ENCODE results near the gene TRIM8.

DNA sequence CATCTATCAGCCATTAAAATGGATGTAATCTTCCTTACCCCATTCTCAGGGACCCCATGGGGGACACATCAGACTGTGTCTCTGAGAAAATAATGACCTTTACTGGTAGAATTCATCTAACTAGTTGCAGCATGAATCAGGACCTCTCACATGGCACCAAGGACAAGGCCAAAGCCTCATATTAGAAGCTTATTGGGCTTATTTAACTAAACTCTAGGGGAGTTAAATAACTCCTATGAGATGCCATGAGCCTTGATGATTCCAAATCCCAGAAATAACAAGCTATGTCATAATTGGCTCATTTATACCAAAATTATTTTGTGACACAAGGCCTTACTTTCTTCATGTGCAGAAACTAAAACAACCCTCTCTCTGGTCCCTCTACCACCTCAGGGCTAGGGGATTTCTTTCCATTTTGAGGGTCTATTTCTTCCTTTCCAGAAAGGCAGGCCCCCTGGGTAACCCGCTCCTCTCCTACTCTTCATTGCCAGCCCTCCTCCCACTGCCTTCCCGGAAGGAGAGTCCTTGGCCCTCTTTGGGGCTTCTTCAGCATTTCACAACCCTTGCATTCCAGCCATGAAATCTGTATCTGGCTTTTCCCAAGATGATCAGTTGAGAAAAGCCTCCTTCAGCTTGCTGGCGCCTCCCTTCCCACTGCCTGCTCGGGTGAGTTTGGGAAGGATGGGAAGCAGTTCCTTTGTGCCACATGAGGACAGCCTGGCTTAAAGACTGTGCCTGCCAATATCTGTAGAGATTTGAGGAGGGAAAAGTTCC is 41.8 kb upstream of the TRIM8 start:
- no peak for TF ChIP-seq EZH2phosphoT487 (IDR thresholded peaks at IDR 0.05; ENCODE audit: insufficient read depth, low read depth)
- TF ChIP-seq EZH2 (IDR thresholded peaks at IDR 0.05; ENCODE audit: insufficient read depth, poor library complexity, severe bottlenecking), result no peak

Data from GM23248 (cell line).